ENCODE data around the gene CRB2. TPM values are rescaled to one million over a fixed set of nuclear protein-coding genes. Genes with fewer than 3 reads are reported as not detected.
"Not testable (repeated sequence)": the region's sequence is repeated elsewhere in the genome, so short reads cannot be mapped to it uniquely, and the experiment has no call there.

Gene CRB2
- total RNA-seq, 1 donor from 2014 or later, result not detected

GRCh38 chr9:123391233-123391632 lies 35.2 kb downstream of the CRB2 start:
- Mint-ChIP-seq H3K27me3 (ENCODE audit: low read depth) (no peaks in the 10 kb centered on the region), H3K36me3 (ENCODE audit: low read depth) (no peaks in the 10 kb centered on the region), H3K27ac (no peak overlapping the region), H3K4me1 (ENCODE audit: low read depth) (no peaks in the 10 kb centered on the region), H3K4me3 (ENCODE audit: low read depth) (no peak overlapping the region), H3K9me3 (no peaks in the 10 kb centered on the region)
- DNase-seq (ENCODE audit: low spot score), result no peak
- intact Hi-C loops (cut with micrococcal nuclease), result no loop called here

GRCh38 chr9:123391946-123392345 lies 35.9 kb downstream of the CRB2 start:
- Mint-ChIP-seq H3K4me1 (ENCODE audit: low read depth) (no peaks in the 10 kb centered on the region), H3K27ac (no peak overlapping the region), H3K36me3 (ENCODE audit: low read depth) (no peaks in the 10 kb centered on the region), H3K4me3 (ENCODE audit: low read depth) (no peak overlapping the region), H3K9me3 (no peaks in the 10 kb centered on the region), H3K27me3 (ENCODE audit: low read depth) (no peaks in the 10 kb centered on the region)
- intact Hi-C loops (cut with micrococcal nuclease), result no loop called here
- DNase-seq (ENCODE audit: low spot score), result no peak

- no peaks in the 10 kb centered on the region for H3K4me1 Mint-ChIP-seq (ENCODE audit: low read depth)
- H3K27ac Mint-ChIP-seq, result no peak overlapping the region
- DNase-seq (ENCODE audit: low spot score), result no peak
- H3K9me3 Mint-ChIP-seq, result no peaks in the 10 kb centered on the region
- H3K4me3 Mint-ChIP-seq (ENCODE audit: low read depth), result no peak overlapping the region
- no peaks in the 10 kb centered on the region for H3K36me3 Mint-ChIP-seq (ENCODE audit: low read depth)
- H3K27me3 Mint-ChIP-seq (ENCODE audit: low read depth), result no peaks in the 10 kb centered on the region
- intact Hi-C loops (cut with micrococcal nuclease), result no loop called here
These were observed 36.8 kb downstream of the CRB2 start for GRCh38 chr9:123392802-123393201.

- intact Hi-C loops (cut with micrococcal nuclease), result no loop called here
- no peak overlapping the region for H3K27ac Mint-ChIP-seq
These were observed 38.6 kb downstream of the CRB2 start for GRCh38 chr9:123394291-123395235.

GRCh38 chr9:123395276-123395688 lies 39.3 kb downstream of the CRB2 start:
- H3K36me3 Mint-ChIP-seq (ENCODE audit: low read depth), result no peaks in the 10 kb centered on the region
- no peaks in the 10 kb centered on the region for H3K9me3 Mint-ChIP-seq
- no peak overlapping the region for H3K4me3 Mint-ChIP-seq (ENCODE audit: low read depth)
- no peaks in the 10 kb centered on the region for H3K4me1 Mint-ChIP-seq (ENCODE audit: low read depth)
- DNase-seq (ENCODE audit: low spot score), result no peak
- no peak overlapping the region for H3K27ac Mint-ChIP-seq
- intact Hi-C loops (cut with micrococcal nuclease), result no loop called here
- H3K27me3 Mint-ChIP-seq (ENCODE audit: low read depth), result no peaks in the 10 kb centered on the region

More at GRCh38 chr9:123394291-123395235, 38.6 kb downstream of the CRB2 start:
- Mint-ChIP-seq H3K4me1 (ENCODE audit: low read depth) (no peaks in the 10 kb centered on the region), H3K4me3 (ENCODE audit: low read depth) (no peak overlapping the region), H3K9me3 (no peaks in the 10 kb centered on the region), H3K36me3 (ENCODE audit: low read depth) (no peaks in the 10 kb centered on the region), H3K27me3 (ENCODE audit: low read depth) (no peaks in the 10 kb centered on the region)
- DNase-seq (ENCODE audit: low spot score), result no peak

- H3K4me1 Mint-ChIP-seq (ENCODE audit: low read depth), result no peaks in the 10 kb centered on the region
- no peaks in the 10 kb centered on the region for H3K9me3 Mint-ChIP-seq
- DNase-seq (ENCODE audit: low spot score), result no peak
- intact Hi-C loops (cut with micrococcal nuclease), result no loop called here
- H3K27me3 Mint-ChIP-seq (ENCODE audit: low read depth), result no peaks in the 10 kb centered on the region
- no peaks in the 10 kb centered on the region for H3K36me3 Mint-ChIP-seq (ENCODE audit: low read depth)
- no peak overlapping the region for H3K27ac Mint-ChIP-seq
- H3K4me3 Mint-ChIP-seq (ENCODE audit: low read depth), result no peak overlapping the region
These were observed 39.9 kb downstream of the CRB2 start for GRCh38 chr9:123395689-123396511.

- Mint-ChIP-seq H3K9me3 (no peaks in the 10 kb centered on the region), H3K4me1 (ENCODE audit: low read depth) (no peaks in the 10 kb centered on the region), H3K27me3 (ENCODE audit: low read depth) (no peaks in the 10 kb centered on the region), H3K4me3 (ENCODE audit: low read depth) (no peak overlapping the region), H3K27ac (no peak overlapping the region), H3K36me3 (ENCODE audit: low read depth) (no peaks in the 10 kb centered on the region)
- intact Hi-C loops (cut with micrococcal nuclease), result no loop called here
- DNase-seq (ENCODE audit: low spot score), result no peak
These were observed 42.0 kb downstream of the CRB2 start for GRCh38 chr9:123397975-123398374.

GRCh38 chr9:123398938-123399337 lies 42.9 kb downstream of the CRB2 start:
- not testable (repeated sequence) for H3K4me3 Mint-ChIP-seq (ENCODE audit: low read depth)

GRCh38 chr9:123399803-123400378 lies 43.9 kb downstream of the CRB2 start:
- intact Hi-C loops (cut with micrococcal nuclease), result no loop called here
- Mint-ChIP-seq H3K27me3 (ENCODE audit: low read depth) (no peaks in the 10 kb centered on the region), H3K36me3 (ENCODE audit: low read depth) (no peaks in the 10 kb centered on the region), H3K4me3 (ENCODE audit: low read depth) (no peak overlapping the region), H3K9me3 (no peaks in the 10 kb centered on the region), H3K4me1 (ENCODE audit: low read depth) (no peaks in the 10 kb centered on the region), H3K27ac (no peak overlapping the region)
- DNase-seq (ENCODE audit: low spot score), result no peak

More at GRCh38 chr9:123398938-123399337, 42.9 kb downstream of the CRB2 start:
- DNase-seq (ENCODE audit: low spot score); H3K27ac Mint-ChIP-seq; H3K27me3 Mint-ChIP-seq (ENCODE audit: low read depth); intact Hi-C loops (cut with micrococcal nuclease); H3K36me3 Mint-ChIP-seq (ENCODE audit: low read depth); H3K4me1 Mint-ChIP-seq (ENCODE audit: low read depth); H3K9me3 Mint-ChIP-seq: not testable (repeated sequence)

- Mint-ChIP-seq H3K27ac (no peak overlapping the region), H3K36me3 (ENCODE audit: low read depth) (no peaks in the 10 kb centered on the region), H3K27me3 (ENCODE audit: low read depth) (no peaks in the 10 kb centered on the region), H3K4me1 (ENCODE audit: low read depth) (no peaks in the 10 kb centered on the region), H3K4me3 (ENCODE audit: low read depth) (no peak overlapping the region), H3K9me3 (no peaks in the 10 kb centered on the region)
- DNase-seq (ENCODE audit: low spot score), result no peak
- intact Hi-C loops (cut with micrococcal nuclease), result no loop called here
These were observed 45.0 kb downstream of the CRB2 start for GRCh38 chr9:123400926-123401503.

GRCh38 chr9:123401879-123402513 lies 46.0 kb downstream of the CRB2 start:
- Mint-ChIP-seq H3K27me3 (ENCODE audit: low read depth) (no peaks in the 10 kb centered on the region), H3K27ac (no peak overlapping the region), H3K4me3 (ENCODE audit: low read depth) (no peak overlapping the region), H3K36me3 (ENCODE audit: low read depth) (no peaks in the 10 kb centered on the region), H3K9me3 (no peaks in the 10 kb centered on the region), H3K4me1 (ENCODE audit: low read depth) (no peaks in the 10 kb centered on the region)
- intact Hi-C loops (cut with micrococcal nuclease), result no loop called here
- DNase-seq (ENCODE audit: low spot score), result no peak

GRCh38 chr9:123402981-123403509 lies 47.0 kb downstream of the CRB2 start:
- no peaks in the 10 kb centered on the region for H3K36me3 Mint-ChIP-seq (ENCODE audit: low read depth)
- no peaks in the 10 kb centered on the region for H3K9me3 Mint-ChIP-seq
- intact Hi-C loops (cut with micrococcal nuclease), result no loop called here
- H3K27ac Mint-ChIP-seq, result no peak overlapping the region
- H3K4me1 Mint-ChIP-seq (ENCODE audit: low read depth), result no peaks in the 10 kb centered on the region
- no peaks in the 10 kb centered on the region for H3K27me3 Mint-ChIP-seq (ENCODE audit: low read depth)
- DNase-seq (ENCODE audit: low spot score), result no peak
- H3K4me3 Mint-ChIP-seq (ENCODE audit: low read depth), result no peak overlapping the region
